NCI-H510A (cell line): ENCODE measurements around the gene ELFN2.
"Not testable (repeated sequence)": the region's sequence is repeated elsewhere in the genome, so short reads cannot be mapped to it uniquely, and the experiment has no call there.

Experiments used
- DNase-seq: peaks from one replicate; lab custom pipeline; 2025; lab: John Stamatoyannopoulos, UW

The ELFN2 gene

DNA sequence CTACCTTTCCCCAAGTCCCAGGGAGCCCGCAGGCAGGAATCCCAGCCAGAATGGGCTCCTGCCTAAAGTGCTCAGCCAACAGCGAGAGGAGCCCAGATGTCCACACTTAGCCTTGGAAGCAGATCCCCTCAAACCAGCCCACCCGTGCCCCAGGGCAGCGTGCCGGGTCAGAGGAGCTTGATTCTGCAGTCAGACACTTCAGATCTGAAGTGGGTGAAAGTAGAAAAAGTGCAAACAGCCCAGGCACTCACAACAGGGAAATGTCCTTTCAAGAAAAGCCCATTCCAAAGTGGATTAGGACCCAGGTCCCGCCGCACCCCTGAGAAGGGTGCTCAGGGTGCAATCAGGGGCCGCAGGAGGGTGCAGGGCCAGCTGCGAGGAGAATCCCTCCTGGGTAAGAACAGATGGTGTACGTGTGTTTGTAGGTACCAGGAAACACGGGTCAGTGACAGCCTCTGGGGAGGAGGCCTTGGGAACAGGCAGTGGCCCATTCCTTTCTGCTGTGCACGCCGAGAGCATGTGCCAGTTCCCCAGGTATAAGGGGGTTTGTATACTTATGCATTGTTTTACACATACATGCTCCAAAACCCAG lies 17.7 kb downstream of the ELFN2 start:
- DNase-seq = no peak

DNA sequence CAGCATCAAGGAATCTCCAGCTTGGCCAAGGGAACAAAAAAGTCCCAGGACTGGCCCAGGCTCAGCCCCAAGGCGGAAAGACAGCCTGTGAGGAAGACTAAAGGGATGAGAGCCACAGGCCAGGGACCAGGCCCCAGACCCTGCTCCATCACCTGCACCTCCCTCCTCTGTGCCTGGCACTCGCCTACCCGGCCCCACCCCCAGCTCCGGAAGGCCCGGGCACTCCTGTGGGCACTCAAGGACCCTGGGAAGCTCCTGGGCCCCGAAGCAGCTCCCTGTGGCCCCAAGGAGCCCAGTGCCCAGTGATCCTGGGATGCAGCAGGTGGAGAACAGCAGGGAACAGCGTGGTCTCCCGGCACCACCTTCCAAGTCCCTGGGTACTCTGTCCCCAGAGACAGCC lies 18.2 kb downstream of the ELFN2 start:
- DNase-seq = no peak

DNA sequence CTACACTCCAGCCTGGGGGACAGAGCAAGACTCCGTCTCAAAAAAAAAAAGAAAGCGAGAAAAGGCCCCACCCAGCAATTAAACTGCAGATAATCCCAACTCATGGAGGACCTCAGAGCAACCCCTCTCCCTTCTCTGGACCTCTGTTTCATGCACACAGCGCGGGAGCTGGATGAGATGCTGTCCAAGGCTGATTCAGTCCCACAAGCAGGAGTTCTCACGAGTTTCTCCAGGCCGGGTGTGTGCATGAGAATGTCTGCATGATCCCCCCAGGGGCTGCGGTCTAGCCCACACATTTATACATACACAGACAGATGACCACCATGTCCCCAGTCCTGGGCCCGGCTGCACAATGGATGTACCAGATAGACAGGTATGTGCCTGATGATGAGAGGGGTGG lies 19.4 kb downstream of the ELFN2 start:
- no peak for DNase-seq

DNA sequence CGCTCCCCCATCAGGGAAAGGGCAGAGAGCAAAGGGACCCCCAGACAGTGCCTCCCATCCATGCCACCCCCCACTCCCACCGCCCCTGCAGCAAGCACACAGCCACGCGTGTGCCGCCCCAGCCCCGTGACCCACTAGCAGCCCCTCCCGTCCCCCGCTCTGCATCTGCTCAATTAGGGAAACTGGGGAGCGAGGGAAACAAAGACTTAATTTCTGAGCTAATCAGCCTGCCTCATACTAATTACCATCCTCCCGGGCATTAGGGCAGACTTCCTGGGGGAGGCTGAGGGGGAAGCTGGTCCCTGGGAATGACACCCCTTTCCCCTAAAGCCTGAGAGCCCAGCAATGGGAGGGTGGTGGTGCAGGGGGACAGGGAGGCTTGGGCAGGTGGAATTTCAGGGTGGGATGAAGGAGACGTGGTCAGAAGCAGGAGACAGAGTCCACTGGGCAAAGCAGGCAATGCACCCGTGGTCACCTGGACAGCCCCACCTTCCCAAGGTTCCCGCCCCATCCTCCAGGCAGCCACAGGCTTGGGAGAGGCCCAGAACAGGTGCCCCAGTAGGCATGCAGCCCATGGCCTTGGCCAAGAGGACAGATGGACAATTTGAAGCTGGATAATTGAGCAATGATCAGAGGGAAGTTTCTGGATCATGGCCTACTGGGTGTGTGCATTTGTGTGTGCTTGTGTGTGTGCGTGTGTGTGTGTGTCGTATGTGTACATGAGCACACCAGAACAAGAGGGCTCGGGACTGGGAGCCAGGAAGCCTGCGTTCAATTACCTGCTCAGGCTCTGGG lies 20.6 kb downstream of the ELFN2 start:
- no peak for DNase-seq

DNA sequence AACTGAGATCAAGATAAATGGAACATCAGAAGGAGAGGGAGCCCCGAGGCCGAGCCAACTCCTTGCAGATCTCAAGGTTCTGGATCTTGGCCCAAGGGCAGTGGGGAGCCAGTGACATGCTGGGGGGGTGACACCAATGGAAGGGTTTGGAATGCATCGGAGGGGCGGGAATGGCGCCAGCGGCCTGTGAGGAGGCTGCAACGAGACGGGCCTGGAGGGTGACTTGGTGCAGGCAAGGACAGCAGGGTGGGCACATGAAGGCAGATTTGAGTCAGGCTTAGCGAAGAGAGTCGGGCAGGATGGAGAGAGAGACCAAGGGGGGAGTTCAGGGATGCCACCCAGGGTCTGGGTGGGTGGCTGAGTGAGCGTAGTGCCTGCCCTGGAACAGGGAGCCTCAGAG lies 23.2 kb downstream of the ELFN2 start:
- DNase-seq = no peak

DNA sequence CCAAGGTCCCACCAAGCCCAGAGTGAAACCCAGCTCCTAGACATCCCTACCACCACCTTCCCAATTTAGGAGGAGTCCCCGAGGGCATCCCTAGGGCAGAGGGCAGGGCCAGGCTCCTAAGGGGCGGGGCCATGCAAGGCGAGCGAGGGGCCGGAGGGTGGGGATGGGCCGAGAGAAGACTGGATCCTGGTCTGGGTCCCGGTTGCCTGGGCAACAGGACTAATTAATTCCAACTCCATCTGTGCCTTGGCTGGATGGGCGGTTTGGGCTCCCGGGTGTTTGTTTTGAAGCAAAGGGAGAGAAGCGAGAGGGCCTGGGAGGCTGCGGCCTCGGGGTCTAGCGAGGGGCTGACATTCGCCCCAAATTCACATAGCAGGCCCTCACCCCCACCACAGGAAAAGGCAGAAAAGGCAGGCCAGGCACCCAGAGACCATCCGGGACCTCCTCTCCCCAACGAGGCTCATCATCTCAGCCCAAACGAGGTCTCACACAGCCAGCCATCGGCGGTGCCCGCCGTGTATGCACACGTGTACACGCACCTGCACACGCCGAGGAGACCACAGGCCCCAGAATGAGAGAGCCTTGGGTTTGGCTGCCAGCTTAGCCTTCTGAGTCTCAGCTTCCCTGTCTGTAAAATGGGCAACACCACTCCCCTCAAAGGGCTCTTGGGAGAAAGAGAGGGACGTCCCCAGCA lies 23.9 kb downstream of the ELFN2 start:
- no peak for DNase-seq

DNA sequence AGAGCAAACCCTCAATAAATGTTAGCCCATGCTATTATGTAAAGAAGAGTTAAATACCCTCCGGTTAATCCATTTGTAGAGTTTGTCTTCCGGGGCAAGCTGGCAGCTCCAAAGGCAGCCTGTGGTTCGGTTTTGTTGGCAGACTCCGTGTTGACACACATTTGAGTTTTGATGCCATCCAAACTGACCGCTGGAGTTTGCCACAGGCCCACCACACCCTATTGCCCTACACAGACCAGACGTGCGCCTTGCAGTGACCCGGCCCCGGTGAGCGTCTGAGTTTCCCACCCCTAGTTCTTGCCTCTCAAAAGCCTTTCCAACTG lies 25.1 kb downstream of the ELFN2 start:
- DNase-seq = no peak

DNA sequence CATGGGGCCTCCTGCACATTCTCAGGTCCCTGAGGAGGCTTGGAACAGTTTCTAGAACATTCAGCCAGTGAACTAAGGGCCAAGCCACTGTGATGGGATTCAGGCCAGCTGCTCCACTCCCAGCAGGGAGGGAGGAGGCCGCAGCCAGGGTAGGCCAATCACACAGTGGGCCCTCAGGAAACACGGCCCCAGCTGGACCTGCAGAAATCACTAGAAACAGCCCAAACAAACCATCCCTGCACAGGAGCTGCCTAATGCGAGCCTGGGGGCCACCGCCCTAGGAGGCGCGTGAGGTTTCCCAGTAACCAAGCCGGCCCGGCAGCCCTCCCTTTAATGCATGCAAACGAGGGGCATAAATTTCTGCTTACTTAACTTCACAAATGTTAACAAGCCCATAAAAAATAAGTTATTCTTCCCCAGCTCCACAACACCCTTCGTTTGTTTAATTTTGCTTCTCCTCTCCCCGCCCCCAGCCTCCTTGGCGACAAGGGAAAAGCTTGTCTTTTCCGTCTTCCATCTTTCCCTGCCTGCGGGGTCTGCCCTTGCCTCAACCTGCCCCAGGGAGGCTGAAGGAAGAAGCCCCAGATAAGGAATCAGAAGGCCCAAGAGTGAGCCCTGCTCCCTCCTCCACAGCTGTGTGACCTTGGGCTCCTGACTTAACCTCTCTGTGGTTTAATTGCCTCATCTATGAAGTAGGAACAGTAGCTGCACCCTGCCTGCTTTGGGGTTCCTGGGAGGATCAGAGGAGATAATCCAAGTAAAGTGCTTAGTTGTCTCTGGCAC lies 25.7 kb downstream of the ELFN2 start:
- DNase-seq = no peak

DNA sequence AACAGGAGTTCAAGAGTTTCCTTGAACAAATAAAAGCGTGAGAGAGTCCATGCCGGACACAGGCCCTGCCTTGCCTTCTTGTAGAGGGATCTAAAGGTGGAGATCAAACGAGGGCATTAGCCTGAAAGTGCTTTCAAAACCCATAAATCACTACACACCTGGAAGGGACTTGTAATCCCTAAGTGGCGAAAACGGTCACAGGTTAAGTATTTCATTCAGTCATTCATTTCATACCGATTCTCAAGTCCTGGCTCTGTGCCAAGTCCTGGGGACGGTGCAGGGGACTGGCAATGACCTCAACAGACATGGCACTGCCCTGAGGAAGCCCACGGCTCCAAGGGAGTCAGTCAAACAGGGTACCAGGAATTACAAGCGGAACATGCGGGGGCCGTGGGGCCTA lies 26.6 kb downstream of the ELFN2 start:
- no peak for DNase-seq

DNA sequence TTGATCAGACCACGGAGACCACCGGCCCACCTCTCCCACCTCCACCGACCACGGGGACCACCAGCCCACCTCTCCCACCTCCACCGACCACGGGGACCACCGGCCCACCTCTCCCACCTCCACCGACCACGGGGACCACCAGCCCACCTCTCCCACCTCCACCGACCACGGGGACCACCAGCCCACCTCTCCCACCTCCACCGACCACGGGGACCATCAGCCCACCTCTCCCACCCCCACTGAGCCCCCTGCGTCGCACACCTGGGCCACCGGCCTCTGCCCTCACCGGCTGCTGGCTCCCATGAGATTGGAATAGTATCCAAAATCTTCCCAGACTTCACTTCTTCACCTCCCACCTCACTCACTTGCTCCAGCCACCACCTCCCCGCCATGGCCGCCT lies 27.8 kb downstream of the ELFN2 start:
- not testable (repeated sequence) for DNase-seq

DNA sequence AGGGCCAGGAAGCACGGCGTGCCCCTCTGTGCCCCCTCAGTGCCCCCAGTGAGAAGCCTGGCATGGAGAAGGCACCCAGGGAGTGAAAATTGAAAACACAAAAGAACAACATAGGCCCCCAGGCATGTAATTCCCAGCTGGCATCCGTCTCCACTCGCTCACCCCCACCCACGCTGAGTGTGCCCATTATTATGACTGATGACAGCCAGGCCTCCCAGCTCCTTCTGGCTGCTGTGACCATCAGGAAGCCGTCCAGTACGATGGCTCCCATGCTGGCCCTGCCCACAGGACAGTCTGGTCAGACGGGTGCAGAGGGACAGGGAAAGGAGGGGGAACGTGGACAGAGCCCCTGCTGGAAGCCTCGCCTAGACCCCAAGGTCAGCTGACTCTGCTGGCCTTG lies 30.1 kb downstream of the ELFN2 start:
- DNase-seq = no peak

DNA sequence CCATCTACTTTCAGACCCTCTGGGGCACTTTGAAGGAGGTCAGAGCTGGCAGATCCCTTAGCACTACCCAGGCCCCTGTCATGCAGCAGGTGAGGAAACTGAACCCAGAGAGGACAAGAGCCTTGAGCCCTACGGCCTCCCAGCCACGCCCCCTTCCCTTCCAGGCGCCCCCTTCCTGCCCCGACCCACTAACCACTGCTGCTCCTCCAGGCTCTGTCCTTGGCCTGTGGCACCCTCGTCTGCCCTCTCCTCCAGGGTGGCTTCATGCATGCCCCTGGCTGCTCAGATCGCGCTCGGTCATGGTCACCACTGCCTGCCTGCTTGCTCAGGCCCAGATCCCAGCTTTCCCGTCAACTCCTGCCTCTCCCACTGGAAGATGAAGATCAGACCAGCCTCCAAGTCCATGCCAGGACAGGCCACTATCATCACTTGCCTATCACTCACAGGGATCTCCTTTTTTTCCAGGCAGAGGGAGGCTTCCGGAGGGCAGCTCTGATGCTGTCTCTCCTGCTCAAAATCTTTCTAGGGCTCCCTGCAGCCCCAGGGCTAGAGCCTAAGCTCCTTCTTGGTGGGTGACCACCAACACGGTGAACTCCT lies 30.7 kb downstream of the ELFN2 start:
- DNase-seq = no peak

DNA sequence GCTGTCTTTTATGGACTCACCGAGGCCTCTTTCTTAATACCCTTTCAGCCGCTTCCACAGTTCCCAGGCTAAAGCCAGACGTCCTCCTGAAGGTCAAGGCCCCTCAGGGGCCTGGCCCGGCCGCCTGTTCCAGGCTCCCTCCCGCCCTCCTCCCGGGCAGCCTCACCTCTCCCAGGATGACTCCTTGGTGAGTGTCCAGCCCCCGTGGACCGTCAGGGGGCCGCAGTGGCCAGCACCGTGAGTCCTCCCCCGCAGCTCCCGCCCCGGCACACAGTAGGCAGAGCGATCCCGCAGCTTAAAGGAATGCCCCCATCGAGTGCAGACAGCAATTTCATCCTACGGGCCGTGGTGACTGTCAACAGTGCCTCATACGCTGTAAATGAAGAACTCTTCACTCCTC lies 32.9 kb downstream of the ELFN2 start:
- no peak for DNase-seq

DNA sequence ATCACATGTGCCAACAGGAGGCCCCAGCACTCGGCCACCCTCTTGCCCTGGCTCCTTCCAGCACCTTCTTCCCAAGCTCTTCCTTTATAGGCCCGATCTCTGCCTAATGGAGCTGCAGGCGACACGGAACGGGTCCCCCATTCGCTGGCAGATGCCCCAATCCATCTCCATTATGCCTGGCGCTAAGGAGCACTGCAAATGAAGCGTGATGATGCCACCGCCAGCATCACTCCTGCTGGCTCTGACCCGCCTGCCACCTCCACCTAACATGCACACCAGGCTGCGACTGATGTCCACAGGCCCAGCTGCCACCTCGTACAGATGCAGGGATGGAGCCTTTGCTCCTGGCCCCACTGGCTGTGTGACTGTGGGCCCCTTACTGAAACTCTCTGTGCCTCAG lies 33.5 kb downstream of the ELFN2 start:
- no peak for DNase-seq

DNA sequence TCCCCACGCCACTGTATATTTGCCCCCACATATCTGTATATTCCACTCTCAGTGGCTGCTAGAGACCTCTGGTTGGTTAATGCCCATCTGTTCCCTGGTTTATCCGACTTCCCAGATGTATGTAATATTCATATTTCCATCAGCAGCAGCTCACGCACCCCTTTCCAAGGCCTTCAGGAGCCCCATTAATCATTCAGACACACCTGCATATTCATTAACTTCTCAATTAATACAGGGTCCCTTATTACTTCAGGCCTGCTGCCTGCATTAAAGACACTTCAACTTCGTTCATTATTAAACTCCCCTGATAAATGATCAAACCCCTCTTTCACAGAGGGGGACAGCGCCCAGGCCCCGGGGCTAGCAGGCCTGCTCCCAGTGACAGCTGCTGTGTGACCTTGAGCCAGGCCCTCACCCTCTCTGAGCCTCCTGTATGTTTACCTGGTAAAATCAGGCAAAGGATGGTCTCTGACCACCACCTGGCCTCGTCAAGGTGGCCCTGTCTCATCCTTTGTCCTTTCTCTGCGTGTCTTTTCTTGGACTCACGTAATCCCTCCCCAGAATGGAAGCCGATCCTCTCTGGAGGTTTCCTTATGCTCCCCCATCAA lies 34.5 kb downstream of the ELFN2 start:
- no peak for DNase-seq

DNA sequence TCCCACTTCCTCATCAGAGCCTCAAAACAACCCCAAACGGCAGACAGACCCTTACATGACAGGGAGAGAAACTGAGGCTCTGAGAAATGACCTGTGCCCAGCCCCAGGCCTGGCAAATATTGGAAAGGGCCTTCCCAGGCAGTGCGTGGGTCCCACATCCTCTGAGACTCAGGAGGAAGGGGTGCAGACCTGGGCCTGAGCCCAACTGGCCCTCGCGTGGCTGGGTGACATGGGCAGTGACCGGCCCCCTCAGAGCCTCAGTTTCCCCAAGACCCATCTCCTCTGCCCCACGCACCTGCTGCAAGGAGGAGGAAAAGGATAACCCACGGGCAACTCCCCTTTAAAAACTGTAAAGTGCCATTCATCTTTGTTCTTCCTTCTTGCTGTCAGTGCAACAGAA lies 35.6 kb downstream of the ELFN2 start:
- DNase-seq = no peak

DNA sequence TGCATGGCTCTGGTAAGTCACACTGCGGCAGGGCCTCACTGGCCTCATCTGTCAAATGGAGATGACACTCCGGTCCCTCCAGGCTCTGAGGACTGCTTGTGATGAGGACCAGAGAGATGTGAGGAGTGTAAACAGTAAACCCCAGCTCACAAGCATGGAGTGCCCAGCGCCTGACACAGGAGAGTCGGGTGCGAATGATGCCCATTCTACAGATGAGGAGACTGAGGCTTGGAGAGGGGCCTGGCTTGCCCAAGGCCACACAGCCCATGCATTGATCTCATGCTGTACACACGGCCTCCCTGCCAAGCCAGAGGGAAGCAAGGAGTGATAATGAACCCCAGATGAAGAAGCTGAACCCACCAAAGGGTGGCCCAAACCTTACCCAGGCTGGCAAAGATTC lies 37.2 kb downstream of the ELFN2 start:
- no peak for DNase-seq

DNA sequence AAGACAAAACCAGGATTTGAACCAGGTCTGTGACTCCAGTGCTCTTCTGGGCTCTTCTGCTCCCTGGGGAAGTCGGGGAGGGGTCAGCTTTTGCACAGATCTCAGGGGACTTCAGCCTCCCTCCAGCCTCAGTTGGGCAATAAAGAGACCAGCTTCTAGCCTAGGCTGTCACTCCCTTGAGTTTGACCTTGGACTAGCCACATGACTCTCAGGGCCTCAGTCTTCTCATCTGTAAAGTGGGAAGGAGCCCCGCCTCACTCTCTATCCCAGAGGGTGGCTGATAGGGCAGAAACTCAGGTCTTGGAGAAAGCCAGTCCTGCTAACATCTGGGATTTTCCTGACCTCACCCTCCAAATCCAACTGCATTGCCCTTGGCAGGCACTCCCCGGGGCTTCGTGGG lies 38.7 kb downstream of the ELFN2 start:
- DNase-seq = no peak

DNA sequence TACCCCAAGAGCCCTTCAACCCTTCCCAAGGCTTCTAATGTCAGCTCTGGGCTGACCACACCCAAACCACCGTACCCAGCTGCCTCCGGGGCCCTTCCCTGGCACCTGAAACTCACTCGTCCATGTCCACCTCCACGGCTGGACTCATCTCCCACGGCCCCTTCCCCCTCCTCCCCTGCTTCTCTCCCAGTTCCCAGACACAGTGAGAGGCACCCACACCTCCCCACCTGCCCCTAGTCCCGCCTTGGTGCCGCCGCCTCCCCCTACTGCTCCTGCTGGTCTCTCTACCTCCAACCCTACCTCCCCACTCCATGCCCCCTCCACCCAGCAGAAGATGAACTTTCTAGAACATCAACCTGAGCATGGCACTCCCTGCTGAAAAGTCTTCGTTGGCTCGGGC lies 39.5 kb downstream of the ELFN2 start:
- DNase-seq = no peak

DNA sequence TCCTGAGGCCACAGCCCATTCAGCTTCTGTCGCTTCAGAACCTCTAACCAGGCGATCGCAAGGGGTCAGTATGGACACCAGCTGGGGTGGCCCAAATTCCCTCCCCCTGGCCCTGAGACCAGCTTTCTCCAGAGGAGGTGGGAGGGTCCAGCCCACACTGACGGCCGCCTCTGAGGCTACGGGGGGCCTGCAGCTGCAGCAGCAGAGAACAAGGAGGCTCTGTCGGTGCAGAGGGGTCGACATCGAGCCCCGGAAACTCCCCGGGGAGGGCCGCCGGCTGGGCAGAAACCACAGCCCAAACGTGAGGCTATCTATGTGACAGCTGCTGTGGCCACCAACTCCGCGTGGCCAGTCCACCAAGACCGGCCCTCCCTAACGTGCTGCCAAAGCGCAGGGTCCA lies 40.8 kb downstream of the ELFN2 start:
- DNase-seq = no peak

DNA sequence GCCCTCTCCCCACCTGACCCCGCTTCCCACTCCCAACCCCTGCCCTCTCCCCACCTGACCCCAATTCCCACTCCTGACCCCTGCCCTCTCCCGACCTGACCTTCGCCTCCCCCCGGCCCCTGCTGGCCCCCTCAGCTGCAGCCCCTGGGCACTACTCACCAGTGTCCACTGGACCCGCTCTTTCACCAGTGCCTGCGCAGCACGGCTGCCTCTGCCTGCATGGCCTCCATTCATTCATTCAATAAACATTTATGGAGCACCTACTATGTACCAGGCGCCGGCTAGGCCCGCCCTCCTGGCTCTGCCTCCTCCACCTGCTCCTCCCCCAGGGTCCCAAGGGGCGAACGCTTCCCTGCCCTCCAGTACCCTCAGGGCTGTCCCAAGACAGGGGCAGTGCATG lies 42.6 kb downstream of the ELFN2 start:
- no peak for DNase-seq

DNA sequence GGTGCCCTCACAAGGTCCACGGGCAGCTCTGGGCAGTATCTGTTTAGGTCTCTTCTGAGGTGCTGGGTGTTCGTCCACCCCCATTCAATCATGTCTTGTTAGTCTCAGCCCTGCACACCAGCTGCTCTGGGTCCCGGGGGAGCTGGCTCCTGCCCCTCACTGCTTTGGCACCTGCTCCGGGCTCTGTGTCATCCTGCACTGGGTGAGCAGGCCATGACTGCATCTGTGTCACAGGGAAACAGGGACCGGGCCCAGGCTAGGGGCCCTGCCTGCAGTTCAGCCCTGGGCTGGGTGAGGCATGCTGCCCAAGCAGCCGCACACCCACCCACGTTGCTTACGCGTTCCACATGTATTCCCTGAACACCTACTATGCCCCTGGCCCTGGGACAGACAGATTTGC lies 43.9 kb downstream of the ELFN2 start:
- DNase-seq = no peak
